PC-3 (cell line): ENCODE measurements around the gene CCRL2. TPM values are rescaled to one million over a fixed set of nuclear protein-coding genes. Genes with fewer than 3 reads are reported as not detected.

ENCODE experiments used
- ATAC-seq: fragments of 200-7000 bp; cut with Tn5 transposase; 2 replicates; pipeline ENCODE4 v1.9.1; 2020; ENCODE audit warnings: mild to moderate bottlenecking, moderate library complexity
- BruUV-seq: library from RNA; stranded (reverse); fragments of 400-500 nt; replicated peaks from 2 replicates; lab custom pipeline; 2021; lab: Mats Ljungman, UMichigan
- CTCF ChIA-PET: fragments of 300-600 bp; sonication (Branson Sonifier 250); formaldehyde crosslinking; loops from one replicate; lab custom pipeline; 2022; ENCODE audit warnings: antibody characterized with exemption; lab: Charles Lee
- POLR2A ChIA-PET: fragments of 300-600 bp; sonication (Branson Sonifier 250); formaldehyde crosslinking; loops from one replicate; lab custom pipeline; 2022; ENCODE audit warnings: antibody characterized with exemption; ENCODE audit not compliant: unreplicated experiment; lab: Charles Lee
- DNase-seq: peaks from one replicate; pipeline ENCODE4 v3.0.0-alpha.2; 2015
- H2AFZ ChIP-seq: fragments of 300-600 bp; sonication (generic); 2 replicates; pipeline ENCODE4 v1.6.0; 2016; ENCODE audit warnings: antibody characterized with exemption, low read length
- H3F3A ChIP-seq: fragments of 300-600 bp; sonication (generic); one replicate; pipeline ENCODE4 v1.6.0; 2017; ENCODE audit warnings: antibody characterized with exemption, low read length, control low read depth, mild to moderate bottlenecking; ENCODE audit not compliant: unreplicated experiment
- H3K27ac ChIP-seq: fragments of 300-600 bp; sonication (generic); 2 replicates; pipeline ENCODE4 v1.5.1; 2016; ENCODE audit warnings: mild to moderate bottlenecking, low read length
- H3K27me3 ChIP-seq: fragments of 300-600 bp; sonication (generic); 2 replicates; pipeline ENCODE4 v1.6.1; 2016; ENCODE audit warnings: low read length, mixed read lengths
- H3K36me3 ChIP-seq: fragments of 300-600 bp; sonication (generic); 2 replicates; pipeline ENCODE4 v1.6.1; 2016; ENCODE audit warnings: low read depth, mixed run types, low read length, mixed read lengths
- H3K4me1 ChIP-seq: fragments of 300-600 bp; sonication (generic); 2 replicates; pipeline ENCODE4 v1.5.1; 2016; ENCODE audit warnings: low read length; ENCODE audit not compliant: insufficient read depth
- H3K4me2 ChIP-seq: fragments of 300-600 bp; sonication (generic); 2 replicates; pipeline ENCODE4 v1.6.0; 2016; ENCODE audit warnings: low read length
- H3K4me3 ChIP-seq: fragments of 300-600 bp; sonication (generic); 2 replicates; pipeline ENCODE4 v1.5.1; 2016; ENCODE audit warnings: mild to moderate bottlenecking, low read length, mixed read lengths
- H3K79me2 ChIP-seq: fragments of 300-600 bp; sonication (generic); 2 replicates; pipeline ENCODE4 v1.6.1; 2017; ENCODE audit warnings: low read length, mixed read lengths
- H3K9ac ChIP-seq: fragments of 300-600 bp; sonication (generic); 2 replicates; pipeline ENCODE4 v1.6.0; 2016; ENCODE audit warnings: mild to moderate bottlenecking, low read length
- H3K9me2 ChIP-seq: fragments of 300-600 bp; sonication (generic); replicated peaks from 2 replicates; pipeline ENCODE4 v1.6.1; 2016; ENCODE audit warnings: mixed run types, low read length, mixed read lengths
- H3K9me3 ChIP-seq: fragments of 300-600 bp; sonication (generic); 2 replicates; pipeline ENCODE4 v1.6.1; 2016; ENCODE audit warnings: low read length, mixed read lengths
- H4K20me1 ChIP-seq: fragments of 300-600 bp; sonication (generic); 2 replicates; pipeline ENCODE4 v1.6.1; 2016; ENCODE audit warnings: low read length, mixed read lengths
- CTCF ChIP-seq: fragments of 300-600 bp; sonication (generic); conservative IDR thresholded peaks from 2 replicates; pipeline ENCODE4 v1.5.1; 2017; ENCODE audit warnings: antibody characterized with exemption, low read depth, mild to moderate bottlenecking, low read length
- EZH2 ChIP-seq: fragments of 300-600 bp; sonication (generic); IDR thresholded peaks from one replicate; pipeline ENCODE4 v1.6.1; 2017; ENCODE audit warnings: antibody characterized with exemption, mild to moderate bottlenecking, low read length; ENCODE audit not compliant: unreplicated experiment
- EZH2phosphoT487 ChIP-seq: fragments of 300-600 bp; sonication (generic); IDR thresholded peaks from 2 replicates; pipeline ENCODE4 v1.6.1; 2018; ENCODE audit warnings: mild to moderate bottlenecking, antibody characterized with exemption, low read length, borderline replicate concordance
- intact Hi-C: fragments of 100-400 bp; cut with micrococcal nuclease; formaldehyde crosslinking; loops from 2 replicates; pipeline ENCODE4 v1.9.0; 2023
- total RNA-seq: library from RNA; depleted of rRNA; stranded (reverse); fragments of >200 nt; gene quantifications from 2 replicates; pipeline ENCODE4 v1.2.3, GENCODE V29; 2014

Gene CCRL2
- total RNA-seq, 1 experiment from 2014 or later = 5.5 TPM

GRCh38 chr3:46365041-46365440, 42.0 kb upstream of the CCRL2 start:
- H3K4me1 ChIP-seq = peaks cover 19% of the 10 kb centered on the region
- H3K9me2 ChIP-seq = no peaks in the 10 kb centered on the region
- H3K9me3 ChIP-seq = no peaks in the 10 kb centered on the region
- H3K27ac ChIP-seq = no peak overlapping the region
- no peak for DNase-seq
- ATAC-seq = no peak
- H3K27me3 ChIP-seq = no peaks in the 10 kb centered on the region
- H3K4me3 ChIP-seq = no peak overlapping the region
- H3K4me2 ChIP-seq = no peak overlapping the region
- H3K9ac ChIP-seq = no peak overlapping the region
- ChIA-PET POLR2A (no interaction called here), CTCF (no interaction called here)
- H3K36me3 ChIP-seq = no peaks in the 10 kb centered on the region
- no TSS peak for BruUV-seq
- no peaks in the 10 kb centered on the region for H3F3A ChIP-seq
- H3K79me2 ChIP-seq = no peaks in the 10 kb centered on the region
- no peaks in the 10 kb centered on the region for H4K20me1 ChIP-seq
- TF ChIP-seq CTCF (no peak), EZH2phosphoT487 (no peak), EZH2 (no peak)
- intact Hi-C loops = loop anchor here (5.0 kb wide), 1 partner anchor 138 kb away; no protein-coding TSS in a partner anchor
- no peak overlapping the region for H2AFZ ChIP-seq

DNA sequence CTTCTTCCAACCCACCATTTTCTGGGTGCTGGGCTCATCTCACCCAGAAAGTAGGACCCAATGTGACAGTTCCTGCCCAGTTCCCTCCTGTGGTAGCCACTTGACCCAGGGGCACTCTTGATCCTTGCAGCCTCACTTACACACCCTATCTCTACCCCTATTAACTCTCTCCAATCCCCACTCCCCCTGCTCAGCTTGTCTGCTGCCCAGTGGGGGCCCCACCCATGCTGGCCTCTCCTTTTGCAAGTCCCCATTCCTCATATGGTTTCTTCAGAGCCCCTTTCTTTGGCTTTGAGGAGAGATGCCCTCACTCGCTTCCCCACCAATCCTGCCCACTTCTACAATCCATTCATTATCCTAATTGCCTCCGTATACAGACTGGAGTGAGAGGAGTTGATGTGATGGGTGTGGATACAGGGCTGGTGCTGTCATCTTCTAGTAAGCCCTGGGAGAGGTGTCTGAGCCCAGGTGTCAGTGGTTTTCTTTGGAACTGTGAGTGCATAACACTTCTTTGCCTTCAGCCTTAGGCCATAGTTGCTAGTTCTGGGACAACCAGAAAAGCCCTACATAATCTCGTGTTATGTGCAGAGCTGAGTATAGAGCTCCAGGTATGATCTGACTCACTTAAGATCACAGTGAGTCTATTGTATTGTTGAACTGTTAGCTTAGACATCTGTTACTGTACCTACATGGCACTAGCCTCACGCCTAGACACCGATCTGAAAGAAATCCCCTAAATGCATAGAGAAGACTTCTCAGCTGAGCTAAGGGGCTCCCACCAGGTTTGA, 41.1 kb upstream of the CCRL2 start:
- H3K27ac ChIP-seq = no peak overlapping the region
- H3K9me3 ChIP-seq = no peaks in the 10 kb centered on the region
- no peak for TF ChIP-seq EZH2
- POLR2A ChIA-PET = no interaction called here
- H3K4me1 ChIP-seq = peaks cover 18% of the 10 kb centered on the region
- DNase-seq (no peak), ATAC-seq (no peak)
- intact Hi-C loops = loop anchor here (5.0 kb wide), 1 partner anchor 139 kb away; no protein-coding TSS in a partner anchor
- H3K9ac ChIP-seq = no peak overlapping the region
- no peaks in the 10 kb centered on the region for H3K36me3 ChIP-seq
- no peak overlapping the region for H3K4me3 ChIP-seq
- no peaks in the 10 kb centered on the region for H3F3A ChIP-seq
- H3K4me2 ChIP-seq = no peak overlapping the region
- no peaks in the 10 kb centered on the region for H4K20me1 ChIP-seq
- no peaks in the 10 kb centered on the region for H3K79me2 ChIP-seq
- H3K9me2 ChIP-seq = no peaks in the 10 kb centered on the region
- CTCF ChIA-PET = no interaction called here
- no peak overlapping the region for H2AFZ ChIP-seq
- BruUV-seq = no TSS peak
- H3K27me3 ChIP-seq = no peaks in the 10 kb centered on the region

DNA sequence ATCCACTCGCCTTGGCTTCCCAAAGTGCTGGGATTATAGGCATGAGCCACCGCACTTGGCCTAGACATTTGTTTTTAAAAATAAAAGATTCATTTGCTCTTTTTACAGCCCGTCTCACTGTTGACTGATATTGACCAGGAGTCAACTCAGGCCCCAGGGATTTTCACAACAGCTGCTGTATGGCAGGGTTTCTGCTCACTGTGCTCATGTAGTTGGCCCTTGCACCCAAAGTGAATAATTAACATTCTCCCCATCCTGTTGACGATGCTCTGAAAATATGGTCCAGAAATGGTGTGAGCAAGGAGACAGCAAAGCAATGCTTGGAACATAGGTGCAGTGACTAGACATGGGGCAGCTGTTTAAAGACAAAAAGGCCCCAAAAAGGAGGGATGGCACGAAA, 39.2 kb upstream of the CCRL2 start:
- Histone ChIP-seq H3K27me3 (no peaks in the 10 kb centered on the region), H3K4me3 (no peak overlapping the region), H3K9ac (no peak overlapping the region), H4K20me1 (no peaks in the 10 kb centered on the region), H2AFZ (no peak overlapping the region), H3K79me2 (no peaks in the 10 kb centered on the region), H3K9me3 (no peaks in the 10 kb centered on the region), H3K9me2 (no peaks in the 10 kb centered on the region), H3K36me3 (no peaks in the 10 kb centered on the region; the same call in 1 of the 2 replicates), H3F3A (no peaks in the 10 kb centered on the region), H3K4me1 (peaks cover 13% of the 10 kb centered on the region), H3K27ac (no peak overlapping the region), H3K4me2 (no peak overlapping the region)
- ATAC-seq (no peak), DNase-seq (no peak)
- no peak for TF ChIP-seq CTCF
- no peak for TF ChIP-seq EZH2
- no peak for TF ChIP-seq EZH2phosphoT487
- BruUV-seq = no TSS peak
- intact Hi-C loops = loop anchor here (1.0 to 5.0 kb wide), 5 partner anchors 92 to 280 kb away; partner anchors contain the start of gene CCR1
- ChIA-PET CTCF (interaction anchor here (1.5 kb wide), 1 partner anchor 153 kb away, joined by 7 read pairs; no protein-coding TSS in a partner anchor), POLR2A (interaction anchor here (0.7 kb wide), 1 partner anchor 1067 kb away, joined by 3 read pairs; no protein-coding TSS in a partner anchor)
